Vagina (tissue), 2 donors: ENCODE data around the gene EEF2KMT. TPM values are rescaled to one million over a fixed set of nuclear protein-coding genes. Genes with fewer than 3 reads are reported as not detected.
"Not testable (repeated sequence)": the region's sequence is repeated elsewhere in the genome, so short reads cannot be mapped to it uniquely, and the experiment has no call there.

Experiments used
- DNase-seq, 2 donors: peaks; one replicate each; pipeline ENCODE4 v3.0.0-alpha.2; 2017; ENCODE audit errors: extremely low spot score in 2 of 2
- H3K27ac ChIP-seq: fragments of 200-600 bp; sonication (generic); one replicate; pipeline ENCODE4 v1.5.1; 2019
- H3K27me3 ChIP-seq: fragments of 200-600 bp; sonication (generic); one replicate; pipeline ENCODE4 v1.5.1; 2019
- H3K36me3 ChIP-seq, 2 donors: fragments of 200-600 bp; sonication (generic); one replicate each; pipeline ENCODE4 v1.5.1; 2017 to 2019
- H3K4me1 ChIP-seq: fragments of 200-600 bp; sonication (generic); one replicate; pipeline ENCODE4 v1.5.1; 2019
- H3K4me3 ChIP-seq, 2 donors: fragments of 200-600 bp; sonication (generic); 1 replicate in 1 of 2; 2 replicates in 1 of 2; pipeline ENCODE4 v1.5.1; 2016 to 2019
- H3K9me3 ChIP-seq: fragments of 200-600 bp; sonication (generic); one replicate; pipeline ENCODE4 v1.5.1; 2019
- intact Hi-C: fragments of 100-400 bp; cut with DNase I; formaldehyde crosslinking; loops from one replicate; pipeline ENCODE4 v1.15.1; 2023
- total RNA-seq: library from RNA; depleted of rRNA; stranded (reverse); fragments of >200 nt; gene quantifications from one replicate; pipeline ENCODE4 v1.2.3, GENCODE V29; 2016
- TF ChIP-seq, protein P1 (sequence below), 3 experiments: fragments of 450-650 bp in 2 of 3; fragments of 200-600 bp in 1 of 3; sonication (generic) in 1 of 3; IDR thresholded peaks; one replicate each; pipeline ENCODE4 v1.5.1; 2017 to 2019; ENCODE audit warnings: antibody characterized with exemption in 3 of 3, mild to moderate bottlenecking in 2 of 3, moderate library complexity in 2 of 3

Gene EEF2KMT
- total RNA-seq, 1 donor from 2014 or later = 15.7 TPM

GRCh38 chr16:5089911-5090555, 7.6 kb downstream of the EEF2KMT start:
- intact Hi-C loops, H3K27ac ChIP-seq, DNase-seq, H3K9me3 ChIP-seq, H3K4me3 ChIP-seq, H3K36me3 ChIP-seq, H3K4me1 ChIP-seq, H3K27me3 ChIP-seq: not testable (repeated sequence)

DNA sequence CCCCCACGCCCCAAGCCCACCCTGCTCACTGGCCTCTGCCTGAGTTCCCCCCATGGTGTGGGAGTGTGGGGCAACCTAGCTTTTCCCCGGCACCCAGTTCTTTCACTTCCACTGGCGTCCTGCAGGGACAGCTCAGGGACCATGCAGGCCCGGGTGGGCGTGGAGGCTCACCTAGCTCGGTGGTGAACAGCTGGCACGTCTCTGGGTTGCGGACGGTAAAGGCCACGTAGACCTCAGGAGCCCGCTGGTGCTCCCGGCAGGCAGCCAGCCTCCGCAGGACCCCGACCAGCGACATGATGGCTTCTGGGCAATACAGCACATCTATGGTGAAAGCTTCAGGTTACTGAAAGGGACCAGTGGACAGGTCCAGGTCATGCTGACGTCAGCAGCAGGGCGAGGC, 8.7 kb downstream of the EEF2KMT start:
- H3K4me3 ChIP-seq = not testable (repeated sequence)

DNA sequence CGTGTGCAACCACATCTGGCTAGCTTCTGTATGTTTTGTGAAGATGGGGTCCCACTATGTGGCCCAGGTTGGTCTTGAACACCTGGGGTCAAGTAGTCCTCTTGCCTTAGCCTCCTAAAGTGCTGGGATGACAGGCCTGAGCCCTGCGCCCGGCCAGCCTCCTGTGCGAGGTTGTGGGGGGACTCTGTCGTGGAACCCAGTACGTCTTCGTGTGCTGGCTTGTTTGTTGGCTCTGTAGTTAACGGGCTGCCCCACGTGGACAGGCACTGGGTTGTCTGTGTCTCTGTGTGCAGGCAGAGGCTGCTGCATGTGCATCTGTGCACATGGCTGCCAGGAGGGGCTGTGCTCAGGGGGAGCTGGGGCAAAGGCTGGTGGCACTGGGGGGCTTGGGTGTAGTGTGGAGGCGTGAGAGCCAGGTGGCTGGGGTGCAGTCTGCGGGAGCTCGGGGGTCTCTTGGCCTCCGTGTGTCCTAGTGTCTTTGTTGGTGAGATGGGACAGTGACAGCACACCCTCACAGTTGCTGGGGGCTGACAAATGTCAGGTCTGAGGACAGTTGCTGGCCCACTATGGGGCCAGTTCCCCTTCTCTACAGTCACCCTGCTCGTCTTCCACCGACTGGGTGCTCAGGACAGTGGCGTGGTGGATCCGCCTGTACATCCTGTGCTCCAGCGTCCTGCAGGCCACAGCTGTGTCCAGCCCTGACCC, 9.4 kb downstream of the EEF2KMT start:
- H3K4me3 ChIP-seq, H3K27ac ChIP-seq, H3K4me1 ChIP-seq, DNase-seq, intact Hi-C loops, H3K27me3 ChIP-seq, H3K9me3 ChIP-seq: not testable (repeated sequence)
- peaks cover 0 to 15% of the 10 kb centered on the region in 2 donors for H3K36me3 ChIP-seq

More for the DNA sequence above, 8.7 kb downstream of the EEF2KMT start:
- DNase-seq, H3K9me3 ChIP-seq, H3K27me3 ChIP-seq, H3K27ac ChIP-seq, intact Hi-C loops, H3K4me1 ChIP-seq: not testable (repeated sequence)
- peaks cover 0 to 15% of the 10 kb centered on the region in 2 donors for H3K36me3 ChIP-seq

DNA sequence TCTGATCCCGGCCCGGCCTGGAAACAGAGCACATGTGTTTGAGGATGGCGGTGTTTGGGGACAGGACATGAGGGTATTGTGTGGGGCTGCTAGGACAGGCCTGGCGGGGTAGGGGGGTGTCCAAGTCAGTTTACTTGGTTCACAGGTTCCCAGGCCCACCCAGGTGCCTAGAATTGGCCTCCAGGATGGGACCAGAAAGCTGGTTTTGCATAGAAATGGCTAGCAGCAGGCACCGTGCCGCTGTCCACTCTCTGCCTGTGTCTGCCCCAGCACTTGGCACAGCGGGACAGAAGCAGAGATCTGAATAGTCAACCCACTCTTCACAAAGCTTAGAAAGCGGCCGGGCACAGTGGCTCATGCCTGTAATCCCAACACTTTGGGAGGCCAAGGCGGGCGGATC, 11.9 kb downstream of the EEF2KMT start:
- H3K4me1 ChIP-seq, DNase-seq, H3K27me3 ChIP-seq, H3K4me3 ChIP-seq, intact Hi-C loops, H3K9me3 ChIP-seq, H3K27ac ChIP-seq: not testable (repeated sequence)
- peaks cover 0 to 20% of the 10 kb centered on the region in 2 donors for H3K36me3 ChIP-seq

- H3K4me1 ChIP-seq, DNase-seq, H3K27ac ChIP-seq, intact Hi-C loops, H3K9me3 ChIP-seq, H3K4me3 ChIP-seq, H3K27me3 ChIP-seq: not testable (repeated sequence)
- TF ChIP-seq, protein P1, sequence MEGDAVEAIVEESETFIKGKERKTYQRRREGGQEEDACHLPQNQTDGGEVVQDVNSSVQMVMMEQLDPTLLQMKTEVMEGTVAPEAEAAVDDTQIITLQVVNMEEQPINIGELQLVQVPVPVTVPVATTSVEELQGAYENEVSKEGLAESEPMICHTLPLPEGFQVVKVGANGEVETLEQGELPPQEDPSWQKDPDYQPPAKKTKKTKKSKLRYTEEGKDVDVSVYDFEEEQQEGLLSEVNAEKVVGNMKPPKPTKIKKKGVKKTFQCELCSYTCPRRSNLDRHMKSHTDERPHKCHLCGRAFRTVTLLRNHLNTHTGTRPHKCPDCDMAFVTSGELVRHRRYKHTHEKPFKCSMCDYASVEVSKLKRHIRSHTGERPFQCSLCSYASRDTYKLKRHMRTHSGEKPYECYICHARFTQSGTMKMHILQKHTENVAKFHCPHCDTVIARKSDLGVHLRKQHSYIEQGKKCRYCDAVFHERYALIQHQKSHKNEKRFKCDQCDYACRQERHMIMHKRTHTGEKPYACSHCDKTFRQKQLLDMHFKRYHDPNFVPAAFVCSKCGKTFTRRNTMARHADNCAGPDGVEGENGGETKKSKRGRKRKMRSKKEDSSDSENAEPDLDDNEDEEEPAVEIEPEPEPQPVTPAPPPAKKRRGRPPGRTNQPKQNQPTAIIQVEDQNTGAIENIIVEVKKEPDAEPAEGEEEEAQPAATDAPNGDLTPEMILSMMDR (IDR thresholded peaks at IDR 0.05) = peak in 1 of 3 experiments; percentile 36
- peaks cover 0 to 23% of the 10 kb centered on the region in 2 donors for H3K36me3 ChIP-seq
These were observed 12.8 kb downstream of the EEF2KMT start for GRCh38 chr16:5084802-5085201.

DNA sequence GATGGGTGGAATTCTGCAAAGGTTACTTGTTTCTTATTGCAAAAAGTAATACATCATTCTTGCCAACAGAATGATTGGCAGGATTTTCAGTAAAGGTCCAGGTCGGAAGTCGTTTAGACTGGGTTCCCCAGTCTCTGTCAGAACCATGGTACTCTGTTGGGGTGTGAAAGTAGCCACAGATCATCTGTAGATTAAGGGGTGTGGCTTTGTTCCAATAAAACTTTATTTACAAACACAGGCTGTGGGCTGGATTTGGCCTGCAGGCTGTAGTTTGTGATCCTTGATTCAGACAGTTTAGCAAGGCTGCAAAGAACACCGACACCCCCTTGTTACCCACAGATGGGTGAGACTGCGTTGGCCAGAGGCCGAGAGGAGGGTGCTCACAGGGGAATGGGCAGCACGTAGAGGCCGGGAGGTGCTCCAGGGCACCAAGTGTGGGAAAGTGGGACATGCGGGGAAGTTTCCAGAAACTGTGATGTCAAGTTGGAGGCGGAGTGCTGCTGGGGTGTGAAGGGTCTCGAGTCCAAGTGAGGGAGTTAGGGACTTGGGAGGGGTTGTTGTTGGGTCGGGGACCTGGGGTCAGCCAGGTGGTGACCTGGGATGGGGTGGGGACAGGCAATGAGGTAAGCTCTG, 13.4 kb downstream of the EEF2KMT start:
- peaks cover 0 to 29% of the 10 kb centered on the region in 2 donors for H3K36me3 ChIP-seq
- H3K4me3 ChIP-seq, H3K9me3 ChIP-seq, DNase-seq, H3K27me3 ChIP-seq, intact Hi-C loops, H3K27ac ChIP-seq, H3K4me1 ChIP-seq: not testable (repeated sequence)

GRCh38 chr16:5083646-5084045, 13.9 kb downstream of the EEF2KMT start:
- H3K4me3 ChIP-seq, DNase-seq, intact Hi-C loops, H3K27me3 ChIP-seq, H3K27ac ChIP-seq, H3K4me1 ChIP-seq, H3K9me3 ChIP-seq: not testable (repeated sequence)
- H3K36me3 ChIP-seq = peaks cover 0 to 35% of the 10 kb centered on the region in 2 donors

DNA sequence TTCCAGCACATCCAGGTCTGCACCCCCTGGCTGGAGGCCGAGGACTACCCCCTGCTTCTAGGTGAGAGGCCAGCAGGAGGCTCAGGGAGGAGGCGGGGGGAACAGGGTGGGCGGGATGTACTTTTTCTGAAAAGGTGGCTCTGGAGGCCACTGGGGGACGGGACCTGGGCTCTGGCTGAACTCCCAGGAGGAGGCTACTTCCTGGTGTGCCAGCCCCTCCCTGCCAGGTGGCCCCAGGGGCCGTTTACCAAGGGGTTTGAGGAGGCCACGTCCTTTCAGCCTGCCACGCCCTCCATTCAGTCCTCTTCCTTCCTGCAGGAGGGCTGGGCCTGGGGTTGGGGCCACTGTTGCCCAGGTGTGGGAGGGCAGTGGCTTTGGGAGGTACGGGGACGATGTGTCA, 16.6 kb downstream of the EEF2KMT start:
- H3K4me1 ChIP-seq, DNase-seq, H3K27ac ChIP-seq, intact Hi-C loops, H3K4me3 ChIP-seq, H3K9me3 ChIP-seq, H3K27me3 ChIP-seq: not testable (repeated sequence)
- peaks cover 0 to 52% of the 10 kb centered on the region in 2 donors for H3K36me3 ChIP-seq

DNA sequence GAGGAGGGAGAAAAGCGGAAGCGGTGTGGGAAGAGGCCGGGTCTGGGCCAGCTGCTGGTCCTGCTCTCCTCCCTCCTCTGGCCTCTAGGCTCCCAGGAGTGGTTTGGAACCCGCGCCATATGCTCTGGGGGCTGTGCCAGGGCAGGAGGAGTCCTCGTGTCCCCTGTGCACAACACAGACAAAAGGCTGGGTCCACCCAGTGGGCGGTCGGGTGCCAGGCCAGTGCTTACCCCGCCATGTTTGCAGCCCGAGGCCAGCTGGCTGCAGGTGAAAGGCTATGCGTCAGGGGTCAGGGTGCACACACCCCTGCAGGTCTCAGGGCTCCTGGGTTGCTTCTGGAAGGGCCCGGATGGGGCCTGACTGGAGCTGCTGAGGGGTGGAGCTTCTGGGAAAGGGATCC, 17.1 kb downstream of the EEF2KMT start:
- H3K27me3 ChIP-seq, H3K4me1 ChIP-seq, intact Hi-C loops, H3K27ac ChIP-seq, H3K4me3 ChIP-seq, DNase-seq, H3K9me3 ChIP-seq: not testable (repeated sequence)
- H3K36me3 ChIP-seq = peaks cover 0 to 53% of the 10 kb centered on the region in 2 donors
